Measurements from ENCODE around the gene CPLANE2.

DNA sequence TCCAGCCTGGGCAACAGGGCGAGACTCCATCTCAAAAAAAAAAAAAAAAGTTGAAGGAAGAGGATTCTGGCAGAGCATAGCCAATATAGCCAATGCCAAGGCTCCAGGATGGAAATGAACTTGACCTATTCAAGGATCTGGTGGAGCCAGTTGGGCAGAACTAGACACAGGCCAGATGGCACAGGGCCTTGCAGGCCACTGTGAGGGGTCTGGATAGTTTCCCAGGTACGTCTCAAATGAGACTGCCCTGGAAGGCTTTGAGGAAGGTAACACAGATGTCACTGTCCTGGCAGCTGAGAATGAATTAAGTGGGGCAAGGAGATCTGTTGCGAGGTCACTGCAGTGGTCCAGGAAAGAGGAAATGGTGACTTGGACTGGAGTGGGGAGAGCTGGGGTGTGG, 12.5 kb downstream of the CPLANE2 start:
- TF ChIP-seq, protein P1, sequence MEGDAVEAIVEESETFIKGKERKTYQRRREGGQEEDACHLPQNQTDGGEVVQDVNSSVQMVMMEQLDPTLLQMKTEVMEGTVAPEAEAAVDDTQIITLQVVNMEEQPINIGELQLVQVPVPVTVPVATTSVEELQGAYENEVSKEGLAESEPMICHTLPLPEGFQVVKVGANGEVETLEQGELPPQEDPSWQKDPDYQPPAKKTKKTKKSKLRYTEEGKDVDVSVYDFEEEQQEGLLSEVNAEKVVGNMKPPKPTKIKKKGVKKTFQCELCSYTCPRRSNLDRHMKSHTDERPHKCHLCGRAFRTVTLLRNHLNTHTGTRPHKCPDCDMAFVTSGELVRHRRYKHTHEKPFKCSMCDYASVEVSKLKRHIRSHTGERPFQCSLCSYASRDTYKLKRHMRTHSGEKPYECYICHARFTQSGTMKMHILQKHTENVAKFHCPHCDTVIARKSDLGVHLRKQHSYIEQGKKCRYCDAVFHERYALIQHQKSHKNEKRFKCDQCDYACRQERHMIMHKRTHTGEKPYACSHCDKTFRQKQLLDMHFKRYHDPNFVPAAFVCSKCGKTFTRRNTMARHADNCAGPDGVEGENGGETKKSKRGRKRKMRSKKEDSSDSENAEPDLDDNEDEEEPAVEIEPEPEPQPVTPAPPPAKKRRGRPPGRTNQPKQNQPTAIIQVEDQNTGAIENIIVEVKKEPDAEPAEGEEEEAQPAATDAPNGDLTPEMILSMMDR (IDR thresholded peaks at IDR 0.05), result no peak
- no peak for TF ChIP-seq GABPB1 (CRISPR knock-in tag; IDR thresholded peaks at IDR 0.05)
- TF ChIP-seq, protein P2, sequence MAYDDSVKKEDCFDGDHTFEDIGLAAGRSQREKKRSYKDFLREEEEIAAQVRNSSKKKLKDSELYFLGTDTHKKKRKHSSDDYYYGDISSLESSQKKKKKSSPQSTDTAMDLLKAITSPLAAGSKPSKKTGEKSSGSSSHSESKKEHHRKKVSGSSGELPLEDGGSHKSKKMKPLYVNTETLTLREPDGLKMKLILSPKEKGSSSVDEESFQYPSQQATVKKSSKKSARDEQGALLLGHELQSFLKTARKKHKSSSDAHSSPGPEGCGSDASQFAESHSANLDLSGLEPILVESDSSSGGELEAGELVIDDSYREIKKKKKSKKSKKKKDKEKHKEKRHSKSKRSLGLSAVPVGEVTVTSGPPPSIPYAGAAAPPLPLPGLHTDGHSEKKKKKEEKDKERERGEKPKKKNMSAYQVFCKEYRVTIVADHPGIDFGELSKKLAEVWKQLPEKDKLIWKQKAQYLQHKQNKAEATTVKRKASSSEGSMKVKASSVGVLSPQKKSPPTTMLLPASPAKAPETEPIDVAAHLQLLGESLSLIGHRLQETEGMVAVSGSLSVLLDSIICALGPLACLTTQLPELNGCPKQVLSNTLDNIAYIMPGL (CRISPR knock-in tag; IDR thresholded peaks at IDR 0.05), result no peak
- no peak for TF ChIP-seq ZNF416 (CRISPR knock-in tag; IDR thresholded peaks at IDR 0.05)
- TF ChIP-seq, protein P3, sequence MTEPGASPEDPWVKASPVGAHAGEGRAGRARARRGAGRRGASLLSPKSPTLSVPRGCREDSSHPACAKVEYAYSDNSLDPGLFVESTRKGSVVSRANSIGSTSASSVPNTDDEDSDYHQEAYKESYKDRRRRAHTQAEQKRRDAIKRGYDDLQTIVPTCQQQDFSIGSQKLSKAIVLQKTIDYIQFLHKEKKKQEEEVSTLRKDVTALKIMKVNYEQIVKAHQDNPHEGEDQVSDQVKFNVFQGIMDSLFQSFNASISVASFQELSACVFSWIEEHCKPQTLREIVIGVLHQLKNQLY (CRISPR knock-in tag; IDR thresholded peaks at IDR 0.05), result no peak
- TF ChIP-seq, protein P4, sequence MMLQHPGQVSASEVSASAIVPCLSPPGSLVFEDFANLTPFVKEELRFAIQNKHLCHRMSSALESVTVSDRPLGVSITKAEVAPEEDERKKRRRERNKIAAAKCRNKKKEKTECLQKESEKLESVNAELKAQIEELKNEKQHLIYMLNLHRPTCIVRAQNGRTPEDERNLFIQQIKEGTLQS (CRISPR knock-in tag; conservative IDR thresholded peaks at IDR 0.05), result no peak

Measured in WTC11 (cell line).